ENCODE data around the gene ADRA2A. TPM values are rescaled to one million over a fixed set of nuclear protein-coding genes. Genes with fewer than 3 reads are reported as not detected.

Gene ADRA2A
- polyA plus RNA-seq, 3 donors, result not detected

DNA sequence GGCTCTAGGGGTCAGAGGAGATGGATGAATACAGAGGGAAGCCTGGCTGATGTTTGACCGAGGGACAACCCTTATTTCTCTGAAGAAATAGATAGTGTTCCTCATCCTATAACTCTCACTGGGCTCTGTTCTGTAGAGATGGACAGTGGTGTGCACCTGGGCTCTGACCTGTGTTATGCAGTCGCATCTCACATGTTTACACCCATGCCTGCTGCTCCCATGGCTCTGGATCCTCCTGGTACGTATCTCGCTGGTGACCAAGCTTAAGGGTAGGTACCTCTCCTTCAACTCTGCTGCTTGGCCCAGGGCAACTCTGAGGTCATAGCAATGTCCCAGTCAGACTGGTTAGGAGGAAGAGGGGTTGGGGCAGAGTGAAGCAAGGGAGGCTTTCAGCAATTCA lies 42.8 kb downstream of the ADRA2A start:
- intact Hi-C loops (cut with micrococcal nuclease), result no loop called here
- H3K4me2 ChIP-seq (replicated peaks; ENCODE audit: extremely low read depth, low read length, poor library complexity, severe bottlenecking), result no peak overlapping the region

DNA sequence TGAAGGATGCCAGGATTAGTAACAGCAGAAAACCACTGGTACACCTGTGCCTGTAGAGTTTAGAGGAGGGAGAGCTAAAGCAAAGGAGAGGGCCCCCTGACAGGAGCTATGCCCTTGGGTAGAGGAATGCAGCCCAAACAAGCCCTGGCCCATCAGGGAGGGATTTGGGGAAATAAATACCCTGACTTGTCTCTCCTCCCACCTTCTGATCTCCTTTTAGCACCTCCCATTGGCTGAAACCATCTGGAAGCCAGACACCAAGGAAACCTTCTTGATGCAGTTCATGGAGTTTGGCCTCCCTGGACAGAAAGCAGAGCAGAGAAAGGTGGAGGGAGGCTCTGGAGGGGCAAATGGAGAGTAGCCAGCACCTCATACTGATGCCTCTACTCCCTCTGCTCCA lies 45.3 kb downstream of the ADRA2A start:
- H3K9me3 ChIP-seq (replicated peaks in 1 of 2; ENCODE audit: control insufficient read depth in 1 of 2, insufficient read depth in 1 of 2, low read length in 2 of 2), result no peaks in the 10 kb centered on the region
- no peak overlapping the region for H2AFZ ChIP-seq (ENCODE audit: insufficient read depth, low read depth, low read length, poor library complexity, severe bottlenecking)
- no peak overlapping the region for H3K9ac ChIP-seq (ENCODE audit: insufficient read depth, low read length, poor library complexity, severe bottlenecking)
- Mint-ChIP-seq H3K36me3 (no peaks in the 10 kb centered on the region), H3K9me3 (peaks cover 0 to 4% (median 0%) of the 10 kb centered on the region in 7 donors), H3K4me3 (no peak overlapping the region), H3K27ac (no peak overlapping the region), H3K27me3 (ENCODE audit: low read depth in 3 of 3) (peaks cover 2 to 7% (median 3%) of the 10 kb centered on the region in 3 donors), H3K4me1 (no peaks in the 10 kb centered on the region)
- H3K4me2 ChIP-seq (replicated peaks; ENCODE audit: extremely low read depth, low read length, poor library complexity, severe bottlenecking), result no peak overlapping the region
- H4K20me1 ChIP-seq (ENCODE audit: insufficient read depth, low read length), result no peaks in the 10 kb centered on the region
- H3K79me2 ChIP-seq (ENCODE audit: insufficient read depth, low read length), result no peaks in the 10 kb centered on the region
- no peak for DNase-seq
- intact Hi-C loops (cut with micrococcal nuclease), result no loop called here
- H3K4me3 ChIP-seq (replicated peaks in 1 of 3; ENCODE audit: low read depth in 2 of 3, low read length in 3 of 3), result no peak overlapping the region
- TF ChIP-seq CTCF (IDR thresholded peaks at IDR 0.05), result no peak
- no peaks in the 10 kb centered on the region for H3K27me3 ChIP-seq (ENCODE audit: control insufficient read depth in 2 of 2, insufficient read depth in 2 of 2, low read length in 2 of 2)
- no peaks in the 10 kb centered on the region for H3K36me3 ChIP-seq (replicated peaks in 1 of 2; ENCODE audit: control insufficient read depth in 1 of 2, insufficient read depth in 2 of 2, low read length in 2 of 2)
- no peaks in the 10 kb centered on the region for H3K4me1 ChIP-seq (ENCODE audit: control insufficient read depth in 1 of 2, insufficient read depth in 2 of 2, low read length in 2 of 2)
- H3K27ac ChIP-seq (ENCODE audit: low read depth in 1 of 2, low read length in 2 of 2), result no peak overlapping the region

More for the DNA sequence above, 42.8 kb downstream of the ADRA2A start:
- Histone ChIP-seq H3K27ac (ENCODE audit: low read depth in 1 of 2, low read length in 2 of 2) (no peak overlapping the region), H3K9ac (ENCODE audit: insufficient read depth, low read length, poor library complexity, severe bottlenecking) (no peak overlapping the region), H3K79me2 (ENCODE audit: insufficient read depth, low read length) (no peaks in the 10 kb centered on the region), H4K20me1 (ENCODE audit: insufficient read depth, low read length) (no peaks in the 10 kb centered on the region), H3K36me3 (replicated peaks in 1 of 2; ENCODE audit: control insufficient read depth in 1 of 2, insufficient read depth in 2 of 2, low read length in 2 of 2) (no peaks in the 10 kb centered on the region), H3K4me3 (replicated peaks in 1 of 3; ENCODE audit: low read depth in 2 of 3, low read length in 3 of 3) (no peak overlapping the region), H3K4me1 (ENCODE audit: control insufficient read depth in 1 of 2, insufficient read depth in 2 of 2, low read length in 2 of 2) (no peaks in the 10 kb centered on the region), H2AFZ (ENCODE audit: insufficient read depth, low read depth, low read length, poor library complexity, severe bottlenecking) (no peak overlapping the region), H3K9me3 (replicated peaks in 1 of 2; ENCODE audit: control insufficient read depth in 1 of 2, insufficient read depth in 1 of 2, low read length in 2 of 2) (no peaks in the 10 kb centered on the region), H3K27me3 (ENCODE audit: control insufficient read depth in 2 of 2, insufficient read depth in 2 of 2, low read length in 2 of 2) (no peaks in the 10 kb centered on the region)
- H3K36me3 Mint-ChIP-seq, result no peaks in the 10 kb centered on the region
- 96% methylated on average over 3 of the region's 4 CpGs for WGBS (ENCODE audit: insufficient coverage)
- peaks cover 0 to 4% (median 0%) of the 10 kb centered on the region in 7 donors for H3K9me3 Mint-ChIP-seq
- no peak overlapping the region for H3K27ac Mint-ChIP-seq
- no peak overlapping the region for H3K4me3 Mint-ChIP-seq
- no peak for DNase-seq
- H3K27me3 Mint-ChIP-seq (ENCODE audit: low read depth in 3 of 3), result peaks cover 1 to 7% (median 2%) of the 10 kb centered on the region in 3 donors
- peaks cover 1% of the 10 kb centered on the region for H3K4me1 Mint-ChIP-seq
- no peak for TF ChIP-seq CTCF (IDR thresholded peaks at IDR 0.05)
